GM19372 (cell line): ENCODE results near the gene ACOXL.

Experiments
- ATAC-seq: cut with Tn5 transposase; IDR thresholded peaks from one replicate; pipeline ENCODE4 v1.9.1; 2021; ENCODE audit warnings: mild to moderate bottlenecking, low read depth, moderate library complexity; ENCODE audit not compliant: unreplicated experiment

ACOXL gene

GRCh38 chr2:111046670-111047069 is 314.3 kb downstream of the ACOXL start:
- no peak for ATAC-seq

- no peak for ATAC-seq
These were observed 316.7 kb downstream of the ACOXL start for GRCh38 chr2:111048856-111049768.

- ATAC-seq = peak; percentile 51
These were observed 317.6 kb downstream of the ACOXL start for GRCh38 chr2:111049792-111050640.

- no peak for ATAC-seq
These were observed 318.5 kb downstream of the ACOXL start for GRCh38 chr2:111050701-111051376.

GRCh38 chr2:111052621-111053020 is 320.2 kb downstream of the ACOXL start:
- no peak for ATAC-seq

- no peak for ATAC-seq
These were observed 320.9 kb downstream of the ACOXL start for GRCh38 chr2:111053266-111053665.

- ATAC-seq = no peak
These were observed 321.6 kb downstream of the ACOXL start for GRCh38 chr2:111053825-111054515.

- peak; percentile 57 for ATAC-seq
These were observed 322.7 kb downstream of the ACOXL start for GRCh38 chr2:111054791-111055691.

- no peak for ATAC-seq
These were observed 323.4 kb downstream of the ACOXL start for GRCh38 chr2:111055735-111056134.

- no peak for ATAC-seq
These were observed 324.7 kb downstream of the ACOXL start for GRCh38 chr2:111057045-111057444.

GRCh38 chr2:111057721-111058120 is 325.3 kb downstream of the ACOXL start:
- ATAC-seq = no peak

GRCh38 chr2:111058264-111058663 is 325.9 kb downstream of the ACOXL start:
- ATAC-seq = no peak

GRCh38 chr2:111061191-111061590 is 328.8 kb downstream of the ACOXL start:
- no peak for ATAC-seq

- peak; percentile 61 for ATAC-seq
These were observed 330.0 kb downstream of the ACOXL start for GRCh38 chr2:111062417-111062816.

- ATAC-seq = no peak
These were observed 333.8 kb downstream of the ACOXL start for GRCh38 chr2:111066062-111066593.

GRCh38 chr2:111068435-111069058 is 336.2 kb downstream of the ACOXL start:
- ATAC-seq = no peak

GRCh38 chr2:111069722-111070121 is 337.3 kb downstream of the ACOXL start:
- ATAC-seq = no peak

- no peak for ATAC-seq
These were observed 339.3 kb downstream of the ACOXL start for GRCh38 chr2:111071600-111072171.
